GM21825 (cell line): ENCODE data around the gene TSTD1.
"Not testable (repeated sequence)": the region's sequence is repeated elsewhere in the genome, so short reads cannot be mapped to it uniquely, and the experiment has no call there.

Source experiments
- ATAC-seq: cut with Tn5 transposase; IDR thresholded peaks from one replicate; pipeline ENCODE4 v1.9.1; 2021; ENCODE audit warnings: mild to moderate bottlenecking, moderate library complexity; ENCODE audit not compliant: unreplicated experiment

The TSTD1 gene

DNA sequence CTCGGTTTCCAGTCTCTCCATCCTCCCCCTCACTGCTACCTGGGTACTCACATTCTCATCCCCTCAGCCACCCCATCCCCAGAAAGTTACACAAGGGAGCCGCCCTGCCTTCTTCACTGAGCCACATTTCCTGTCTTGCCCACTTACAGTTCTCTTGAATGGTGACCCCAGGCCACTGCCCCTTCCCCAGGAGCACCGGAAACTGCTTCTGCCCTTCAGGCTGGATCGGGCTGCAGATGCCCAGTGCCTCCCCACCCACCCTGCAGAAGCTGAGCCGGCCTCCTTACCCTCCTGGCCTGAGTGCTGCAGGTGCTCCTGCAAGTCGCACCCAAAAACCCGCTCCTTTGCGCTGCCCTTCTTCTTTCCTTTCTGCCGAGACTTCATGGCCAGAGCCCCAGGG lies 30.5 kb upstream of the TSTD1 start:
- peak; percentile 3 for ATAC-seq

GRCh38 chr1:161068306-161069234 lies 29.8 kb upstream of the TSTD1 start:
- ATAC-seq = peak; percentile 57

GRCh38 chr1:161066694-161067093 lies 27.9 kb upstream of the TSTD1 start:
- no peak for ATAC-seq

- ATAC-seq = not testable (repeated sequence)
Observed at GRCh38 chr1:161065681-161066080, 26.9 kb upstream of the TSTD1 start.

DNA sequence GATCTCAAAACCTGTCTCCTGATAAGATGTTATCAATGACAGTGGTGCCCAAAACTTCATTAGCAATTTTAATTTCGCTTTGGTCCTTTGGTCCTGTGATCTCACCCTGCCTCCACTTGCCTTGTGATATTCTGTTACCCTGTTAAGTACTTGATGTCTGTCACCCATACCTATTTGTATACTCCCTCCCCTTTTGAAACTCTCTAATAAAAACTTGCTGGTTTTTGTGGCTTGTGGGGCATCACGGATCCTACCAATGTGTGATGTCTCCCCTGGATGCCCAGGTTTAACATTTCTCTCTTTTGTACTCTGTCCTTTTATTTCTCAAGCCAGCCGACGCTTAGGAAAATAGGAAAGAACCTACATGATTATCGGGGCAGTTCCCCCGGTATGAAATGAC lies 25.2 kb upstream of the TSTD1 start:
- ATAC-seq = not testable (repeated sequence)

DNA sequence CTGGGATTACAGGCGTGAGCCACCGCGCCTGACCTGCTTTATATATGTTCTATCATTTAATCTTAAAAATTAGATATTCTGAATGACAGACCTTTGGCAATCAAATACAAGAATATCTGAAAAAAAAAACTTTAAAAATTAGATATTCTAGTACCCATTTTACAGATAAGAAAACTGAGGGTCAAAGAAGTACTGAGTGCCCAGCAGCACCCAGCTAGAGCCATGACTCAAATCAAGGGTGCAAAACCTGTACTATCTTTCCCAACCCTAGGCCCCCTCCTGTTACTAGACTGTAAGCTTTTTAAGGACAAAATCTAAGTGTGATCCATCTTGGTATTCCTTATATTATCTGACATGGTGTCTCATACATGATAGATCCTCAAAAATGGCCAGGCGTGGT lies 22.7 kb upstream of the TSTD1 start:
- ATAC-seq = no peak

- ATAC-seq = no peak
Observed at GRCh38 chr1:161059293-161059692, 20.5 kb upstream of the TSTD1 start.

- ATAC-seq = no peak
Observed at GRCh38 chr1:161054805-161055204, 16.0 kb upstream of the TSTD1 start.

- ATAC-seq = no peak
Observed at GRCh38 chr1:161054232-161054631, 15.5 kb upstream of the TSTD1 start.

GRCh38 chr1:161052899-161053298 lies 14.1 kb upstream of the TSTD1 start:
- ATAC-seq = no peak

DNA sequence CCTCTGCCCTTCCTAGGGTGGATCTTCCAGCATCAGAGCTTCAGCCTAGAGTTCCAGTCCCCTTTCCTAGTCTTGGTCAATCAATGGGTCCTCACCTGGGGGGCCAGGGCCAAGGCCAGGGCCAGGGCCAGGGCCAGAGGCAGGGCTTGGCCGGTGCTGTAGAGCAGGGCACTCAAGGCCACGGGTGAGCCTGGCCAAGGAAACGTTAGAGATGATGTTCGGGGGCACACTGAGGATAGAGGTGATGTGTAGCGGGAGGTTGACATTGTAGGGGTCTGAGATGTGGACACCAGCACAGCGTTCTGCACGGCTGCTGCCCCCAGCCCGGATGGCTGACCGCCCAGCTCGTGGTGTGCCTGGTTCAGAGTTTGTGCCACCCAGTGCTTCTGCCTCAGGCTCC lies 12.5 kb upstream of the TSTD1 start:
- ATAC-seq = no peak

- no peak for ATAC-seq
Observed at GRCh38 chr1:161048949-161049722, 10.4 kb upstream of the TSTD1 start.

- ATAC-seq = no peak
Observed at GRCh38 chr1:161047436-161048420, 9.0 kb upstream of the TSTD1 start.

DNA sequence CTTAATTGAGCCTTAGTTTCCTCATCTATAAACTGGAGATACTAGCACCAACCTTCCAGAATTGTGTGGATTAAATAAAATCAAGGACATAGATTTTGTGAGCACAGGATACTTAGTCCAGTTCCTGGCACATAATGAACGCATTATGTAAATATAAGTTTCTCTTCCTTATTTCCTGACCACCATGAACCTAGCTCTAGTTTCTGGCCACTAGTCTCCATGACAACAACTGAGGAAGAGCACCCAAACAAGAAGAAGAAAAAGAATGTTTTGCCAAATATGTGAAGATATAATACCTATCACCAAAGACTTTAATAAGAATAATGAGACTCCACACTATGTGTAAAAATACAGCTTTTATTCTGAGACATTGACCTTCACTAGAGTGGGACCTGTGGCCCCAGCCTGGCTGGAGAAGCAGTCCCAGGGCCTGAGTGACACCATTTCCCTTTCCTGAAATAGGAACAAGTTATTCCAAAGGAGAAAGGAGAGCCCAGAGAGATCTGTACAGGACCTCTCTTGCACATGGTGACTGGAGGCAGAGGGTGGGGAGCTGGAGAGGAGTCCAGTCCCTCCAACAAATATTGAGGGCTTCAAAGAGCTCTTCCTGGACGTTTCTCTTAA lies 8.0 kb upstream of the TSTD1 start:
- ATAC-seq = no peak

- ATAC-seq = peak; percentile 60
Observed at GRCh38 chr1:161045736-161046604, 7.2 kb upstream of the TSTD1 start, which contains the start of gene USF1. Gene USF1 (minus strand): TSS chr1:161045977. CDS start chr1:161043275, 2,702 bp downstream.

GRCh38 chr1:161044908-161045735 lies 6.4 kb upstream of the TSTD1 start:
- ATAC-seq = peak; percentile 32

GRCh38 chr1:161044535-161044907 lies 5.8 kb upstream of the TSTD1 start:
- no peak for ATAC-seq

DNA sequence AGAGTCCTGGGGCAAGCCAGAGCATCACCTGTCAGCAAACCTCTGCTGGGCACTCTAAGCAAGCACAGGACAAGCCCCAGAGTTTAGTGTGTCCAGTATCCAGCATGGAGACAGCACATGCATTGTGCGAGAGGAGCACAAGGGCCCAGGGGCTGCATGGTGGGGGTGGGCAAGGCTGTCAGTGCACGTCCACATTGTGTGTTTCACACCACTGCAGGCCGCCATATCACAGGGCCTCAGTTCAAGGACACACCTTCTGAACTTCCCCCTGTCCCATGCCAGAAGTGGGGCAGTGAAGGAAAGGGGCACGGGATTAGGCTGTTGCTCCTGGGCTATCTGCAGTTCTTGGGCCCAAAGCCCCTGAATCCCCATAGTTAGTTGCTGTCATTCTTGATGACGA lies 782 bp upstream of the TSTD1 start:
- ATAC-seq = no peak
